Panc1 (cell line): Measurements from ENCODE around the gene KATNAL2.

Experiments
- CTCF ChIP-seq: fragments of 450-650 bp; IDR thresholded peaks from 2 replicates; pipeline ENCODE4 v1.5.1; 2017; ENCODE audit warnings: mild to moderate bottlenecking
- POLR2AphosphoS5 ChIP-seq: IDR thresholded peaks from 2 replicates; pipeline ENCODE4 v1.6.1; 2012; ENCODE audit warnings: mild to moderate bottlenecking, low read depth, low read length, moderate library complexity
- REST ChIP-seq, 2 experiments: IDR thresholded peaks; 2 replicates each; pipeline ENCODE4 v1.6.1; 2011 to 2012; ENCODE audit warnings: low read depth in 2 of 2, control low read depth in 1 of 2, low read length in 1 of 2, mild to moderate bottlenecking in 1 of 2, moderate library complexity in 1 of 2; ENCODE audit not compliant: insufficient read depth in 1 of 2
- SIN3A ChIP-seq: IDR thresholded peaks from 2 replicates; pipeline ENCODE4 v1.6.1; 2012; ENCODE audit warnings: low read depth, mild to moderate bottlenecking, low read length, moderate library complexity, borderline replicate concordance; ENCODE audit not compliant: insufficient read depth
- TCF7L2 ChIP-seq: IDR thresholded peaks from 2 replicates; pipeline ENCODE4 v1.6.1; 2011; ENCODE audit warnings: mild to moderate bottlenecking, low read depth, low read length, inconsistent platforms

GRCh38 chr18:46939337-46939963 lies 22.0 kb downstream of the KATNAL2 start:
- no peak for TF ChIP-seq CTCF
- TF ChIP-seq REST (IDR thresholded peaks at IDR 0.05; ENCODE audit: insufficient read depth in 1 of 2, low read depth in 2 of 2, low read length in 1 of 2), result no peak
- TF ChIP-seq SIN3A, result no peak
- no peak for TF ChIP-seq POLR2AphosphoS5
- no peak for TF ChIP-seq TCF7L2
